Subcutaneous adipose tissue (tissue), 4 donors: ENCODE results near the gene SNRPA. TPM values are rescaled to one million over a fixed set of nuclear protein-coding genes. Genes with fewer than 3 reads are reported as not detected.

Experiments used
- CTCF ChIP-seq: fragments of 450-650 bp; IDR thresholded peaks from one replicate; pipeline ENCODE4 v1.5.1; 2016; ENCODE audit warnings: low read depth, mild to moderate bottlenecking, control low read depth, antibody characterized with exemption, moderate library complexity
- total RNA-seq, 4 donors: library from RNA; depleted of rRNA; stranded (reverse); fragments of >200 nt; gene quantifications; one replicate each; pipeline ENCODE4 v1.1.0, GENCODE V29; 2016

Gene SNRPA
- total RNA-seq, 4 donors from 2014 or later, result 19.1 to 50.1 (median 29.7) TPM

- TF ChIP-seq CTCF, result no peak
These were observed 8.5 kb upstream of the SNRPA start for GRCh38 chr19:40742477-40742876.

GRCh38 chr19:40742886-40743285 is 8.1 kb upstream of the SNRPA start:
- no peak for TF ChIP-seq CTCF

GRCh38 chr19:40743926-40744325 is 7.1 kb upstream of the SNRPA start:
- no peak for TF ChIP-seq CTCF

- TF ChIP-seq CTCF, result no peak
These were observed 6.2 kb upstream of the SNRPA start for GRCh38 chr19:40744554-40745401.

GRCh38 chr19:40745402-40745780 is 5.6 kb upstream of the SNRPA start:
- TF ChIP-seq CTCF, result no peak

GRCh38 chr19:40747536-40747935 is 3.5 kb upstream of the SNRPA start:
- TF ChIP-seq CTCF, result no peak

GRCh38 chr19:40750058-40750873 is 737 bp upstream of the SNRPA start, which contains the start of gene ACTMAP:
Gene ACTMAP, minus strand, starts transcription at chr19:40750477. Its CDS starts 674 bp downstream, at chr19:40749803.
- no peak for TF ChIP-seq CTCF
